GM06990 (cell line): ENCODE data around the gene ATOH8.

ENCODE experiments used
- DNase-seq: peaks from one replicate; pipeline ENCODE4 v3.0.0-alpha.2; 2011; ENCODE audit not compliant: insufficient read length; ENCODE audit errors: extremely low read depth
- H3K27me3 ChIP-seq: replicated peaks from 2 replicates; pipeline ENCODE4 v1.6.0; 2011; ENCODE audit warnings: low read length; ENCODE audit not compliant: control insufficient read depth, insufficient read depth
- H3K36me3 ChIP-seq: 2 replicates; pipeline ENCODE4 v1.5.1; 2011; ENCODE audit warnings: low read length; ENCODE audit not compliant: control insufficient read depth, insufficient read depth
- H3K4me3 ChIP-seq: replicated peaks from 2 replicates; pipeline ENCODE4 v1.5.1; 2011; ENCODE audit warnings: low read depth, mild to moderate bottlenecking, control low read depth, low read length
- CTCF ChIP-seq: IDR thresholded peaks from 2 replicates; pipeline ENCODE4 v1.5.1; 2011; ENCODE audit warnings: low read length, control low read depth, mild to moderate bottlenecking, inconsistent platforms; ENCODE audit not compliant: insufficient read depth, poor library complexity, severe bottlenecking

ATOH8 gene

GRCh38 chr2:85734942-85735608 lies 18.7 kb upstream of the ATOH8 start:
- no peak for DNase-seq
- Histone ChIP-seq H3K36me3 (no peaks in the 10 kb centered on the region), H3K4me3 (no peak overlapping the region), H3K27me3 (no peaks in the 10 kb centered on the region)
- TF ChIP-seq CTCF: no peak

- no peaks in the 10 kb centered on the region for H3K36me3 ChIP-seq
- no peak overlapping the region for H3K4me3 ChIP-seq
- DNase-seq: no peak
- H3K27me3 ChIP-seq: no peaks in the 10 kb centered on the region
- TF ChIP-seq CTCF: no peak
Observed at GRCh38 chr2:85735691-85736090, 18.1 kb upstream of the ATOH8 start.

DNA sequence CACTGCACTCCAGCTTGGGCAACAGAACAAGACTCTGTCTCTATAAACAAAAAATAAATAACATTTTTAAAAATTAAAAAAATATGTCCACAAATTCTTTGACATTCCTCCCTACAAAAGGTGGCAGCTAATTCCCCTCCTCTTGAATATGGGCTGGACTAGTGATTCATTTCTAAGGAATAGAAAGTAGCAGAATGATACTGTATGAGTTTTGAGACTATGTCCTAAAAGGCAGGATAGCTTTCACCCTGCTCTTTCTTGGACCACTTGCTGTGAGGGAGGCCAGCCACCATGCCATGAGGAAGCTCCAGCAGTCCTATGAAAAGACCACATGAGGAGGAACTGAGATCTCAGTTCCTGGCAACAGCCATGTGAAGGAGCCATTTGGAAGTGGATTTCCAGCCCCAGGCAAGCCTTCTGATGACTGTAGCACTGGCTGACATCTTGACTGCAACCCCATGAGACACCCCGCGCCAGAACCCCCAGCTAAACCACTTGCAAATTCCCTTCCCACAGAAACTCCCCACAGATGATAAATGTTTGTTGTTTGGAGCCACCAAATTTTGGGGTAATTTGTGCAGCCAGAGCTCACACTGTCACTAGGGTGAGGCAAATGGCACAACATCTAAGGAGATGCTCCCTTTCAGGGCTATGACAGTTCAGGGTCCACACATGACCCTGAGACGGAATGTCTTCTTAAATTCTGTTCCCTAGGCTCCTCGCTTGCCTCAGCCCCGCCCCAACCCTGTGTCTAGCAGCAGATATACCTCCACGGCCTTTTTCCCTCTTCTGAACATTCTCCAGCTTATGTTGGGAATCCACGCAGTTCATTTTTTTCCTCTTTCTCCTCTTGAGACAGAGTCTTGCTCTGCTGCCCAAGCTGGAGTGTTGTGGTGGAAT lies 17.1 kb upstream of the ATOH8 start:
- no peak for DNase-seq
- TF ChIP-seq CTCF: no peak
- H3K4me3 ChIP-seq: no peak overlapping the region
- no peaks in the 10 kb centered on the region; the same call in 1 of the 2 replicates for H3K27me3 ChIP-seq
- no peaks in the 10 kb centered on the region for H3K36me3 ChIP-seq

GRCh38 chr2:85737481-85737880 lies 16.3 kb upstream of the ATOH8 start:
- Histone ChIP-seq H3K27me3 (no peaks in the 10 kb centered on the region; the same call in 1 of the 2 replicates), H3K4me3 (no peak overlapping the region), H3K36me3 (no peaks in the 10 kb centered on the region)
- no peak for TF ChIP-seq CTCF
- DNase-seq: no peak

GRCh38 chr2:85737961-85738360 lies 15.8 kb upstream of the ATOH8 start:
- no peak for TF ChIP-seq CTCF
- no peak for DNase-seq
- Histone ChIP-seq H3K36me3 (no peaks in the 10 kb centered on the region), H3K4me3 (no peak overlapping the region), H3K27me3 (no peaks in the 10 kb centered on the region; the same call in 1 of the 2 replicates)
